Tibial nerve (tissue), 4 donors: ENCODE measurements around the gene XYLT1.

Source experiments
- CTCF ChIP-seq, 5 experiments: fragments of 200-600 bp in 3 of 5; fragments of 450-650 bp in 2 of 5; sonication (generic) in 3 of 5; IDR thresholded peaks; one replicate each; pipeline ENCODE4 v1.5.1; 2016 to 2019; ENCODE audit warnings: antibody characterized with exemption in 5 of 5, mild to moderate bottlenecking in 3 of 5, moderate library complexity in 2 of 5
- EP300 ChIP-seq, 2 donors: sonication (generic); formaldehyde crosslinking; IDR thresholded peaks; one replicate each; pipeline ENCODE4 v1.6.1; 2017; ENCODE audit warnings: antibody characterized with exemption in 2 of 2, mild to moderate bottlenecking in 1 of 2
- POLR2A ChIP-seq, 2 donors: fragments of 450-650 bp; IDR thresholded peaks; one replicate each; pipeline ENCODE4 v1.6.1; 2017; ENCODE audit warnings: antibody characterized with exemption in 2 of 2, mild to moderate bottlenecking in 2 of 2, moderate library complexity in 2 of 2

GRCh38 chr16:17101646-17102045, 369.1 kb downstream of the XYLT1 start:
- TF ChIP-seq CTCF (IDR thresholded peaks at IDR 0.05) (no peak), POLR2A (IDR thresholded peaks at IDR 0.05) (no peak), EP300 (IDR thresholded peaks at IDR 0.05) (no peak)
